HEK293 (cell line): ENCODE results near the gene RNF151.

Experiments
- BCL11A ChIP-seq: fragments of 450-650 bp; formaldehyde crosslinking; IDR thresholded peaks from 2 replicates; pipeline ENCODE4 v1.5.1; 2016; ENCODE audit warnings: low read depth, missing biosample characterization, missing genetic modification characterization
- ELK4 ChIP-seq: IDR thresholded peaks from 2 replicates; pipeline ENCODE4 v1.6.1; 2011; ENCODE audit warnings: mild to moderate bottlenecking, low read depth, low read length, borderline replicate concordance
- KLF1 ChIP-seq: fragments of 450-650 bp; formaldehyde crosslinking; IDR thresholded peaks from 2 replicates; pipeline ENCODE4 v1.5.1; 2016; ENCODE audit warnings: missing biosample characterization, missing genetic modification characterization
- MEIS1 ChIP-seq: sonication (generic); formaldehyde crosslinking; IDR thresholded peaks from 2 replicates; pipeline ENCODE4 v1.8.1; 2022; ENCODE audit warnings: missing genetic modification reagents, mild to moderate bottlenecking, borderline replicate concordance
- PATZ1 ChIP-seq: fragments of 450-650 bp; formaldehyde crosslinking; IDR thresholded peaks from 2 replicates; pipeline ENCODE4 v1.5.1; 2016; ENCODE audit warnings: missing biosample characterization, missing genetic modification characterization
- RBAK ChIP-seq: fragments of 450-650 bp; formaldehyde crosslinking; IDR thresholded peaks from 2 replicates; pipeline ENCODE4 v1.5.1; 2016; ENCODE audit warnings: missing biosample characterization, missing genetic modification characterization
- SP7 ChIP-seq: fragments of 450-650 bp; formaldehyde crosslinking; IDR thresholded peaks from 2 replicates; pipeline ENCODE4 v1.5.1; 2016; ENCODE audit warnings: missing biosample characterization, missing genetic modification characterization
- TRIM28 ChIP-seq: IDR thresholded peaks from 2 replicates; pipeline ENCODE4 v1.6.1; 2011; ENCODE audit warnings: low read length, control low read depth, borderline replicate concordance
- ZBTB21 ChIP-seq: fragments of 450-650 bp; formaldehyde crosslinking; IDR thresholded peaks from 2 replicates; pipeline ENCODE4 v1.5.1; 2017; ENCODE audit warnings: missing biosample characterization, missing genetic modification characterization
- ZBTB7A ChIP-seq: fragments of 450-650 bp; formaldehyde crosslinking; IDR thresholded peaks from 2 replicates; pipeline ENCODE4 v1.5.1; 2016; ENCODE audit warnings: low read depth, missing biosample characterization, missing genetic modification characterization
- ZIC2 ChIP-seq: fragments of 450-650 bp; formaldehyde crosslinking; IDR thresholded peaks from 2 replicates; pipeline ENCODE4 v1.5.1; 2016; ENCODE audit warnings: missing biosample characterization, missing genetic modification characterization
- ZNF148 ChIP-seq: fragments of 450-650 bp; formaldehyde crosslinking; IDR thresholded peaks from 2 replicates; pipeline ENCODE4 v1.5.0; 2017; ENCODE audit warnings: missing biosample characterization, missing genetic modification characterization, borderline replicate concordance
- ZNF202 ChIP-seq: fragments of 450-650 bp; formaldehyde crosslinking; IDR thresholded peaks from 2 replicates; pipeline ENCODE4 v1.5.1; 2016; ENCODE audit warnings: missing biosample characterization, missing genetic modification characterization, borderline replicate concordance
- ZNF214 ChIP-seq: fragments of 450-650 bp; formaldehyde crosslinking; IDR thresholded peaks from 2 replicates; pipeline ENCODE4 v1.5.1; 2017; ENCODE audit warnings: missing biosample characterization, mild to moderate bottlenecking, missing genetic modification characterization, borderline replicate concordance
- ZNF23 ChIP-seq: fragments of 450-650 bp; formaldehyde crosslinking; IDR thresholded peaks from 2 replicates; pipeline ENCODE4 v1.5.1; 2016; ENCODE audit warnings: missing biosample characterization, missing genetic modification characterization, borderline replicate concordance
- ZNF366 ChIP-seq: fragments of 450-650 bp; formaldehyde crosslinking; conservative IDR thresholded peaks from 2 replicates; pipeline ENCODE4 v1.5.1; 2016; ENCODE audit warnings: missing biosample characterization, missing genetic modification characterization
- ZNF416 ChIP-seq: fragments of 450-650 bp; formaldehyde crosslinking; IDR thresholded peaks from 2 replicates; pipeline ENCODE4 v1.5.1; 2016; ENCODE audit warnings: missing biosample characterization, missing genetic modification characterization
- ZNF423 ChIP-seq: fragments of 450-650 bp; formaldehyde crosslinking; IDR thresholded peaks from 2 replicates; pipeline ENCODE4 v1.5.1; 2016; ENCODE audit warnings: missing biosample characterization, missing genetic modification characterization
- ZNF513 ChIP-seq: fragments of 450-650 bp; IDR thresholded peaks from 2 replicates; pipeline ENCODE4 v1.5.1; 2018; ENCODE audit warnings: missing biosample characterization, missing genetic modification characterization
- ZNF549 ChIP-seq: fragments of 450-650 bp; IDR thresholded peaks from 2 replicates; pipeline ENCODE4 v1.5.1; 2018; ENCODE audit warnings: missing biosample characterization, missing genetic modification characterization, mild to moderate bottlenecking, inconsistent platforms, moderate library complexity
- ZNF747 ChIP-seq: fragments of 450-650 bp; formaldehyde crosslinking; IDR thresholded peaks from 2 replicates; pipeline ENCODE4 v1.5.1; 2016; ENCODE audit warnings: missing biosample characterization, missing genetic modification characterization
- ZNF76 ChIP-seq: fragments of 450-650 bp; formaldehyde crosslinking; IDR thresholded peaks from 2 replicates; pipeline ENCODE4; 2016; ENCODE audit warnings: low read depth, missing biosample characterization, missing genetic modification characterization, borderline replicate concordance
- ZNF776 ChIP-seq: fragments of 450-650 bp; formaldehyde crosslinking; IDR thresholded peaks from 2 replicates; pipeline ENCODE4 v1.5.0; 2017; ENCODE audit warnings: missing biosample characterization, missing genetic modification characterization, borderline replicate concordance
- ZSCAN30 ChIP-seq: fragments of 450-650 bp; IDR thresholded peaks from 2 replicates; pipeline ENCODE4 v1.5.1; 2018; ENCODE audit warnings: missing biosample characterization, mild to moderate bottlenecking, missing genetic modification characterization, moderate library complexity
- ZSCAN4 ChIP-seq: fragments of 450-650 bp; formaldehyde crosslinking; IDR thresholded peaks from 2 replicates; pipeline ENCODE4 v1.5.1; 2017; ENCODE audit warnings: missing biosample characterization, missing genetic modification characterization
- TF ChIP-seq, protein P1 (sequence below): fragments of 450-650 bp; formaldehyde crosslinking; IDR thresholded peaks from 2 replicates; pipeline ENCODE4 v1.5.1; 2016; ENCODE audit warnings: missing biosample characterization, missing genetic modification characterization
- TF ChIP-seq, protein P2 (sequence below): sonication (generic); formaldehyde crosslinking; IDR thresholded peaks from 2 replicates; pipeline ENCODE4 v1.8.1; 2022; ENCODE audit warnings: mild to moderate bottlenecking, moderate library complexity, missing genetic modification reagents

RNF151 gene

DNA sequence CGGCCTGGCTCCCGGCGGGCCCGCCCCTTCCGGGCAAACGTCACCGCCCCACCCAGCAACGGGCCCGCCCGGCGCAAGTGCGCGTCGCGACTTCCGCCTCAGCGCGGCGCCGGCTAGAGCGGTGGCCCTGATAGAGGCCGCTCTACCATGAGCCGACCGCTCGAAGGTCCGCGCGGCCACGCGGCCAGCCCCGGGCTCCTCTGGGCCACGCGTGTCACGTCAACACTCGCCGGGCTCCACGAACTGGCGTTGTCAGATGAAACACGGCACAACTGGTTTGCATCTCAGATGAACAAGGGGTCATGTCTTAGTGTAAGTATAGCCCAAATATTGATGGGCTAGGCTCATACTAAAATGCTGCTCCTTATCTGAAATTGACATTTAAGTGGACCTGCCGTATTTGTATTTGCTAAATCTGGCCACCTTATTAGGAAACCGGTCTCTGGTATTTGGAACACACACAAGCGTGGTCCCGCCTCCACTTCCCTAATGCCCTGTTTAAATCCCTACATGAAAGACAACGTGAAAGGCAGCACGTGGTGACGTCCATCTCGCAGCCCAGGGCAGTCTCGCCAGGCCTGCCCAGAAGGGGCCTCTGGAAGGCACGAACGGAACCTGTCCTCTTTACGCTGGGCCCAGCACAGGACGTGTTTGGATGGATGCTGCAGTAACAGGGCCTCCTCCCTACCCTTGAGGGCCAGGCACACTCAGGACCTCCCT, 43.3 kb downstream of the RNF151 start, which contains the start of gene ZNF598 (continued):
- no peak for TF ChIP-seq ZSCAN4 (tag by site-specific recombination)
- TF ChIP-seq PATZ1 = no peak
- TF ChIP-seq ZNF366 (tag by site-specific recombination) = no peak
- TF ChIP-seq ZNF202 (tag by site-specific recombination) = no peak
- no peak for TF ChIP-seq ZIC2 (tag by site-specific recombination)
- TF ChIP-seq RBAK (tag by site-specific recombination) = no peak
- TF ChIP-seq ZNF776 = no peak
- TF ChIP-seq ZNF513 (tag by site-specific recombination) = peak; percentile 27; the same call in 1 of the 2 replicates
- TF ChIP-seq KLF1 (tag by site-specific recombination) = peak; percentile 42; the same call in 1 of the 2 replicates
- TF ChIP-seq, protein P1, sequence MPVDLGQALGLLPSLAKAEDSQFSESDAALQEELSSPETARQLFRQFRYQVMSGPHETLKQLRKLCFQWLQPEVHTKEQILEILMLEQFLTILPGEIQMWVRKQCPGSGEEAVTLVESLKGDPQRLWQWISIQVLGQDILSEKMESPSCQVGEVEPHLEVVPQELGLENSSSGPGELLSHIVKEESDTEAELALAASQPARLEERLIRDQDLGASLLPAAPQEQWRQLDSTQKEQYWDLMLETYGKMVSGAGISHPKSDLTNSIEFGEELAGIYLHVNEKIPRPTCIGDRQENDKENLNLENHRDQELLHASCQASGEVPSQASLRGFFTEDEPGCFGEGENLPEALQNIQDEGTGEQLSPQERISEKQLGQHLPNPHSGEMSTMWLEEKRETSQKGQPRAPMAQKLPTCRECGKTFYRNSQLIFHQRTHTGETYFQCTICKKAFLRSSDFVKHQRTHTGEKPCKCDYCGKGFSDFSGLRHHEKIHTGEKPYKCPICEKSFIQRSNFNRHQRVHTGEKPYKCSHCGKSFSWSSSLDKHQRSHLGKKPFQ (tag by site-specific recombination) = no peak
- peak; percentile 76 for TF ChIP-seq SP7 (tag by site-specific recombination)
- TF ChIP-seq ZNF76 (tag by site-specific recombination) = peak; percentile 74
- TF ChIP-seq, protein P2, sequence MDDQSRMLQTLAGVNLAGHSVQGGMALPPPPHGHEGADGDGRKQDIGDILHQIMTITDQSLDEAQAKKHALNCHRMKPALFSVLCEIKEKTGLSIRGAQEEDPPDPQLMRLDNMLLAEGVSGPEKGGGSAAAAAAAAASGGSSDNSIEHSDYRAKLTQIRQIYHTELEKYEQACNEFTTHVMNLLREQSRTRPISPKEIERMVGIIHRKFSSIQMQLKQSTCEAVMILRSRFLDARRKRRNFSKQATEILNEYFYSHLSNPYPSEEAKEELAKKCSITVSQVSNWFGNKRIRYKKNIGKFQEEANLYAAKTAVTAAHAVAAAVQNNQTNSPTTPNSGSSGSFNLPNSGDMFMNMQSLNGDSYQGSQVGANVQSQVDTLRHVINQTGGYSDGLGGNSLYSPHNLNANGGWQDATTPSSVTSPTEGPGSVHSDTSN (CRISPR knock-in tag) = no peak
- TF ChIP-seq ZNF423 (tag by site-specific recombination) = no peak
- TF ChIP-seq ZNF23 (tag by site-specific recombination) = no peak
- no peak for TF ChIP-seq ZNF214 (tag by site-specific recombination)
- no peak for TF ChIP-seq ZBTB21 (tag by site-specific recombination)
- TF ChIP-seq TRIM28 = 0 out of 2 replicates have a peak, but pooled peaks have one; percentile 18
- peak; percentile 93 for TF ChIP-seq ZSCAN30 (tag by site-specific recombination)
- TF ChIP-seq MEIS1 = no peak
- TF ChIP-seq BCL11A (tag by site-specific recombination) = no peak
- no peak for TF ChIP-seq ELK4
- TF ChIP-seq ZNF549 = no peak
- no peak for TF ChIP-seq ZNF416 (tag by site-specific recombination)
- TF ChIP-seq ZNF747 = no peak
- TF ChIP-seq ZBTB7A = no peak
- TF ChIP-seq ZNF148 = no peak
